GM21526 (cell line): Measurements from ENCODE around the gene AIDA.
"Not testable (repeated sequence)": the region's sequence is repeated elsewhere in the genome, so short reads cannot be mapped to it uniquely, and the experiment has no call there.

Experiments
- ATAC-seq: cut with Tn5 transposase; IDR thresholded peaks from one replicate; pipeline ENCODE4 v1.9.1; 2021; ENCODE audit warnings: moderate library complexity; ENCODE audit not compliant: unreplicated experiment, low FRiP score

AIDA gene

GRCh38 chr1:222712253-222713090 lies at the start of gene AIDA, which contains the start of gene BROX:
Gene AIDA (minus strand): TSS chr1:222712491. CDS start chr1:222712317, 174 bp downstream.
Gene BROX (plus strand): TSS chr1:222712564. CDS start chr1:222715700, 3,136 bp downstream.
- ATAC-seq: peak; percentile 75

GRCh38 chr1:222761083-222761482 lies 48.8 kb upstream of the AIDA start:
- ATAC-seq: no peak

GRCh38 chr1:222759451-222760035 lies 47.3 kb upstream of the AIDA start:
- ATAC-seq: no peak

- ATAC-seq: no peak
Measured at GRCh38 chr1:222757646-222758268, 45.5 kb upstream of the AIDA start.

GRCh38 chr1:222754366-222755139 lies 42.3 kb upstream of the AIDA start:
- ATAC-seq: no peak

- ATAC-seq: no peak
Measured at GRCh38 chr1:222751255-222751654, 39.0 kb upstream of the AIDA start.

- peak; percentile 88 for ATAC-seq
Measured at GRCh38 chr1:222750651-222751050, 38.4 kb upstream of the AIDA start.

GRCh38 chr1:222749927-222750326 lies 37.6 kb upstream of the AIDA start:
- no peak for ATAC-seq

- ATAC-seq: not testable (repeated sequence)
Measured at GRCh38 chr1:222741630-222742457, 29.6 kb upstream of the AIDA start.

- no peak for ATAC-seq
Measured at GRCh38 chr1:222739929-222740328, 27.6 kb upstream of the AIDA start.

- no peak for ATAC-seq
Measured at GRCh38 chr1:222739465-222739864, 27.2 kb upstream of the AIDA start.

- no peak for ATAC-seq
Measured at GRCh38 chr1:222736972-222737371, 24.7 kb upstream of the AIDA start, which contains the start of gene FAM177B. Gene FAM177B (plus strand): TSS chr1:222737202. CDS start chr1:222746546, 9,344 bp downstream.

- ATAC-seq: no peak
Measured at GRCh38 chr1:222736470-222736869, 24.2 kb upstream of the AIDA start.

GRCh38 chr1:222734740-222735139 lies 22.4 kb upstream of the AIDA start:
- no peak for ATAC-seq

GRCh38 chr1:222732216-222733159 lies 20.2 kb upstream of the AIDA start:
- ATAC-seq: peak; percentile 97

- no peak for ATAC-seq
Measured at GRCh38 chr1:222730866-222731265, 18.6 kb upstream of the AIDA start.

- no peak for ATAC-seq
Measured at GRCh38 chr1:222728746-222729145, 16.5 kb upstream of the AIDA start.

- ATAC-seq: no peak
Measured at GRCh38 chr1:222716393-222716792, 4.1 kb upstream of the AIDA start.
